Esophagus squamous epithelium (tissue), 4 donors: Measurements from ENCODE around the gene NUP153.

Source experiments
- CTCF ChIP-seq, 6 experiments: fragments of 450-650 bp in 4 of 6; fragments of 200-600 bp in 2 of 6; sonication (generic) in 2 of 6; IDR thresholded peaks; one replicate each; pipeline ENCODE4 v1.5.1; 2016 to 2019; ENCODE audit warnings: antibody characterized with exemption in 6 of 6, mild to moderate bottlenecking in 4 of 6, moderate library complexity in 4 of 6
- POLR2A ChIP-seq, 4 donors: fragments of 450-650 bp; IDR thresholded peaks; one replicate each; pipeline ENCODE4 v1.6.1; 2017; ENCODE audit warnings: antibody characterized with exemption in 4 of 4, mild to moderate bottlenecking in 4 of 4, moderate library complexity in 3 of 4

GRCh38 chr6:17709476-17709875 lies 2.8 kb upstream of the NUP153 start:
- no peak for TF ChIP-seq CTCF (IDR thresholded peaks at IDR 0.05)
- no peak for TF ChIP-seq POLR2A (IDR thresholded peaks at IDR 0.05)
